CD4-positive, alpha-beta T cell treated with Interleukin-15 for 1 hour (primary cell): Measurements from ENCODE around the gene PRSS8.
"Not testable (repeated sequence)": the region's sequence is repeated elsewhere in the genome, so short reads cannot be mapped to it uniquely, and the experiment has no call there.

Experiments
- DNase-seq: peaks from one replicate; pipeline ENCODE4 v3.0.0-alpha.2; 2020

The PRSS8 gene

DNA sequence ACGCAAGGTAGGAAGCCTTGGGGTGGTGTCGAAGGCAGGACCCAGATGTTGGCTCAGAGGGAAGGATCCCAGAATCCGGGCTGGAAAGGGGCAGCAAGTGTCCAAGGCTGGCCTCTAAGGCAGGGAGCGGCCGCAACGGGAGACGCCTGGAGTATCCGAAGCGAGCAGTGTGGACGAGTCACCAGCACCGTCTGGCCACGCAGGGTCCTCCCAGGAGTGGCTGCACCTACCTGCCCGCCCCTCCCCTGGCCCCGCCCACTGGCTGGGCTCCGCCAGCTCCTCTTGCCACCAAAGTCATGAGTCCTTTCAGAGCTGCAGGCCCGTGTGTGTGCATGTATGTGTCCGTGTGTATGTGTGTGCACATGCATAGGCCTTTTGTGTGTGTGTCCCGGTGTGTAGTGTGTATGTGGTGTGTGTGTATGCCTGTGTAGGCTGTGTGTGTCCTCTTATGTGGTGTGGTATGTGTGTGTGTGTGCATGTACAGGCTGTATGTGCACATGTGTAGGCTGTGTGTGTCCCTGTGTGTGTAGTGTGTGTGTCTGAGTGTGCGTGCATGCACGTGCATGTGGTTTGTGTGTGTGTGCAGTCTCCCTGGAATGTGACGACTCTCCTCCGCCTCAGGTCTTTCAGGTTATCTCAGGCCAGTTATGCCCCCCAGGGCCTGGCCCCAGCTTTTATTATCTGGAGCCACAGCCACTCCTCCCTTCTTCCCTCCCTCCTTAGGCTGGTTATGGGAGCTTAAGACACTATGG is at the start of gene PRSS8:
TSS of gene PRSS8 (minus strand) at position 193 of the 752 bp plus-strand sequence. CDS start 229 bp downstream, outside the sequence.
- DNase-seq, result no peak

GRCh38 chr16:31184888-31185287 is 49.4 kb upstream of the PRSS8 start:
- DNase-seq, result no peak

- no peak for DNase-seq
Measured at GRCh38 chr16:31183432-31184428, 48.2 kb upstream of the PRSS8 start.

DNA sequence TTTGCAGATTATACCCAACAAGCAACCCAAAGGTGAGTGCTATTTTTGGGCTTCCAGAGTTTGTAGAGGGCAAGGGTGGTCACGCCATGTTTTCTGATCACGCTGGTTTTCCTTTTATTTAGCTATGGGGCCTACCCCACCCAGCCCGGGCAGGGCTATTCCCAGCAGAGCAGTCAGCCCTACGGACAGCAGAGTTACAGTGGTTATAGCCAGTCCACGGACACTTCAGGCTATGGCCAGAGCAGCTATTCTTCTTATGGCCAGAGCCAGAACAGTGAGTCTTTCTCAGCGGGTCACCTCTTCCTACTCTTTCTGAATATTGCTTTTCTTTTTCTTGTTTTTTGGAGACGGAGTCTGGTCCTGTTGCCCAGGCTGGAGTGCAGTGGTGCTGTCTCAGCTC is 46.9 kb upstream of the PRSS8 start:
- no peak for DNase-seq

GRCh38 chr16:31181102-31181830 is 45.7 kb upstream of the PRSS8 start:
- DNase-seq, result peak; percentile 24

GRCh38 chr16:31179747-31180459 is 44.4 kb upstream of the PRSS8 start, which contains the start of gene FUS:
Gene FUS, plus strand, starts transcription at chr16:31180139. Its CDS starts 76 bp downstream, at chr16:31180215.
- DNase-seq, result peak; percentile 89

GRCh38 chr16:31179219-31179746 is 43.8 kb upstream of the PRSS8 start:
- DNase-seq, result no peak

- DNase-seq, result peak; percentile 23
Measured at GRCh38 chr16:31177136-31177535, 41.6 kb upstream of the PRSS8 start.

GRCh38 chr16:31170048-31170447 is 34.5 kb upstream of the PRSS8 start:
- not testable (repeated sequence) for DNase-seq

GRCh38 chr16:31168848-31169247 is 33.3 kb upstream of the PRSS8 start:
- DNase-seq, result no peak

GRCh38 chr16:31167315-31167714 is 31.8 kb upstream of the PRSS8 start:
- no peak for DNase-seq

DNA sequence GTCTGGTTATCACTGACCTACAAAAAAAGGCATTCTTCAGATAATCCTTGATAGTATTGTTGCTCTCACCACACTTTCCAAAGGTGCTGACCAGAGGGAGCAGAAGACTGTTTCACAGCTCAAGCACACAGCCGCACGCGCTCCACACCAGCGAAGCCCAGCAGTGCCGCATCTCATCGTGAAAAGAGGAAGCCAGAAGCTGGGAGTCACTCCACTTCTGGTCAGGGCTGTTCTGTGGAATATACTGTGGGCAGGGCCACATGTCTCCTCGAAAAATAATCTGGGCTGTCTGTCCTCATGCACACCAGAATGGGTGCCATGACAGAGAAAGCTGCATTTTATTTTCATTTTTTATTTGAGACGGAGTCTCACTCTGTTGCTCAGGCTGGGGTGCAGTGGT is 21.6 kb upstream of the PRSS8 start:
- DNase-seq, result peak; percentile 32

DNA sequence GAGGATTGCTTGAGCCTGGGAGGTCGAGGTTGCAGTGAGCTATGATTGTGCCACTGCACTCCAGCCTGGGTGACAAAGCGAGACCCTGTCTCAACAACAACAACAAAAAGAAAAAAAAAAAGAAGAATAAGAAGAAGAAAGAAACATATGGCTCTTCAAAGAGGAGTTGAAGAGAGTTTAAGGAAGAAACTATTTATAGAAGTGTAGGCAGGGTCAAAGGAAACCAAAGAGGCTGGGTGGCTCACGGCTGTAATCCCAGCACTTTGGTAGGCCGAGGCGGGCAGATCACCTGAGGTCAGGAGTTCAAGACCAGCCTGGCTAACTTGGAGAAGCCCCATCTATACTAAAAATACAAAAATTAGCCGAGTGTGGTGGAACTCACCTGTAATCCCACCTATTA is 15.4 kb upstream of the PRSS8 start:
- DNase-seq, result not testable (repeated sequence)

DNA sequence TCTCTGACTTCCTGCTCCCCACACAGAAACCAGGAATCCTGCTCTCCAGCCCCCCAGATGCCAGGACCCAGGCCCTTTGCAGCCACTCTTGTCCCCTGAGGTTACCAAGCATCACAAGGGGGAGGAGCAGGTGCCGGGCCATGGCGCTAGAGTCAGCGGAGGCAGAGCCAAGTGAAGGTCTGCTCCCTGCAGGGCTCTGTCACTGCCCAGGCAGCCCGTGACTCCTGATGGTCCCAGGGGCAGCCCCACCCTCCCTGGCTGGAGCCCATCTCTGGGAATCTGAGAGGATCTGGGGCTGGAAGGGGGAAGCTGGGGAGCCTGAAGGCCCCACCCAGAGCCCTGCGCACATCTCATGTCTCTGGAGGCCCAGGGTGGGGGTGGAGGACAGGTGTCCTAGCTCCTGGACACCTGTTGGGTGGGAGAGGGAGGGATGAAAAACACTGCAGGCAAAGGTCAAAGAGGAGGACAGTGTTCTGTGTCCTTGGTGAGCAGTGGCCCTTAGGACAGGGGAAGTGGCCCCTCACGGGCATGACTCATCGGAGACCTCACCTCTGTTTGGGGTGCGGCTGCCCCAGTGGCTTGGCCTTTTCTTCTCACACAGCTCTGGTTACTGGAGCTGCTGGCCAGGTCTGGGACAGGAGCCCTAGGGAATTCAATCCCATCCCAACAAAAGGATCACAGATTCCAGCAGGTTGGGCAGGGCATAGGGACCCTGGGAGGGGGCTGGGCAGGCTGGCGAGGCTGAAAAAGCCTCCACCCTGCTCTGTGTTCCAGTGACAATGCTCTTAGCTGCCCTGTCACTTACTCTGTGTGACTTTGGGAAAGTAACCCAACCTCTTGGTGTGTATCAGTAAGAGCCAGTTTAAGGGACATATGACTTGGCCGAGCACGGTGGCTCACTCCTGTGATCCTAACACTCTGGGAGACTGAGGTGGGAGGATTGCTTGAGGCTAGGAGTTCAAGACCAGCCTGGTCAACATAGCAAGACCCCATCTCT is 14.7 kb upstream of the PRSS8 start, which contains the start of gene PRSS36:
TSS of gene PRSS36 (minus strand) at position 173 of the 997 bp plus-strand sequence. CDS start at position 142, 31 bp downstream.
- DNase-seq, result no peak

- no peak for DNase-seq
Measured at GRCh38 chr16:31149332-31149731, 13.8 kb upstream of the PRSS8 start.

DNA sequence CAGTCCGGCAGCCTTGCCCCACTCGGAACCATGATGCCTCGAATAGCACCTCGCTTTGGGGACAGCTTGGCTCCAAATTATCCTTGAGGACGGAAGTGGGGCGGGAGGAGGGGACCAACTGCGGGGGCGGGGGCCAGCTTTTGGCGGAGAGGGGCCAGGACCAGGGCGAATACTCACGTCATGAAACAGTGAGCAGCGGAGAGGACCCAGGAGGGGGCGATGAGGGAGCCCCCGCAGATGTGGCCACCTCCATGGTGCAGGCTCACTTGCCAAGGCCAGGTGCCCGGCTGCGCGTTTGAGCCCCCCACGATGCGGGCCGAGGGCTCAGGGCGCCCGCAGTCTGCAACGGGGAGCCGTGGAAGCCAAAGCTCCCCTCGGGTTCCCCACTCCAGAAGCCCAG is 13.4 kb upstream of the PRSS8 start:
- no peak for DNase-seq

DNA sequence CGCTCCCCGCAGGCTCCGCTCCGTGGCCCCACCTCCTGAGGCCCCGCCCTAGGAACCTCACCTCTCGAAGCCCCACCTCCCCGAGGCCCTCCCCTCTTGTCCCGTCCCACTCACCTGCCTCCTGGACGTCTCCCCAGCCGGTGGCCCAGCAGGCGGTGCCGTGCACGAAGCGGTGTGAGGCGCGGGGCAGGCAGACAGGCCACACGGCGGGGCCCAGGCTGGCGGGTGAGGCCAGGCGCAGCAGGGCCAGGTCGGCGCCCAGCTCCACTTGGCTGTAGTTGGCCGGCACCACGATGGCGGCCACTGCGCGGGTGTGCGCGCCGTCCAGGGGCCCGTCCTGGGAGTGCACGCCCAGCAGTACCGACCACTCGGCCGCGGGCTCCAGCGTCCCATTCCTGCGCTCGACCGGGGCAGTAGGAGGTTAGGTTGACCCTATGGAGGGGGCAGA is 12.8 kb upstream of the PRSS8 start:
- no peak for DNase-seq

GRCh38 chr16:31147574-31147973 is 12.0 kb upstream of the PRSS8 start:
- no peak for DNase-seq

DNA sequence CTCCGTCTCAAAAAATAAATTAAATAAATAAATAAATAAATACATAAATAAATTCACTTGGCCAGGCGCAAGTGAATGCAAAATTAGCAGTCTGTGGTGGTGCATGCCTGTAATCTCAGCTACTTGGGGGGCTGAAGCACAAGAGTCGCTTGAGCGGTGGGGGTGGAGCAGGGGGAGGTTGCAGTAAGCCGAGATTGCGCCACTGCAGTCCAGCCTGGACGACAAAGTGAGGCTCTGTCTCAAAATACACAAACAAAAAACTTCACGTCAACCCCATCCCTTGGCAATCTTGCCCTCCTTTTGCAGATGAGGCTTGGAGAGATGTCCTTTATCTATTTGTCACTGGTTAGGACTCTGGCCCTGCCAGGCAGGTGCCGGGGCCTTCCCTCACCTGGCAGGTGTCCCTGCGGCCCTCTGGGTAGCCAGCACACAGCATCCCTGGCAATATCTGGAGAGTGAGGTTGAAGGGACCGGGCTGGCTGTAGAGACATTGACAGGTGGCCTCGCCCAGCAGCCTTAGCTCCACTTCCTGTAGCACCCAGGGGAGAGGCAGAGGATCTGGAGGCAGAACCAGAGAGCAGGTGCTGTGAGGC is 10.0 kb upstream of the PRSS8 start:
- DNase-seq, result no peak

DNA sequence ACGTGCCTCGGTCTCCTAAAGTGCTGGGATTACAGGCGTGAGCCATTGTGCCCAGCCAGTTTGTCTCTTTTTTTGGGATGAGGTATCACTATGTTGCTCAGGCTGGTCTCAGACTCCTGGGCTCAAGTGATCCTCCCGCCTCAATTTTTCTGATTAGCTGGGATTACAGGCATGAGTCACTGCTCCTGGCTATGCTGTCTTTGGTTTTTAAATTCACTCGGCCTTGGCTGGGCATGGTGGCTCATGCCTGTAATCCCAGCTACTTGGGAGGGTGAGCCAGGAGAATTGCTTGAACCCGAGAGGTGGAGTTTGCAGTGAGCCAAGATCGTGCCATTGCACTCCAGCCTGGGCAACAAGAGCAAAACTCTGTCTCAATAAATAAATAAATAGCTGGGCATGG is 8.9 kb upstream of the PRSS8 start:
- not testable (repeated sequence) for DNase-seq
